GM21515 (cell line): Measurements from ENCODE around the gene SGPP2.

Experiments used
- ATAC-seq: cut with Tn5 transposase; IDR thresholded peaks from one replicate; pipeline ENCODE4 v1.9.1; 2021; ENCODE audit not compliant: unreplicated experiment

Gene SGPP2

DNA sequence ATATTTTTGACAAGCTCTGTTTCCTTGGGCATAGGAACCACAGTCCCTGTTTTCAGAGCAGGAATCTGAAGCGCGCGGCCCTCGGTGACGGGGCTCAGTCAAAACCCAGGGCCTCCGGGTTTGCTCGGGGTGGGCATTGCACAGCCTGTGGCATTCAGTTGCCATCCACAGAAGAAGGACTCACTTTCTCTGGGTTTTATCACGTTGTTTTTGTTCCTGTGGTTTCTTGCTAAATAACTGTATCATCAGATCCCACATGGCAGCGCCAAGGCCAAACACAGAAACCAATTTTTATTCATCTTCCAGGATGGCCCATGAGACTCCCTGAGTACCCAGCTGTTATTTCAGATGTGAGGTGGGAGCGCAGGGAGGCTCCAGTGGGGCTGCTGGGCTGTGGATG, 35.6 kb downstream of the SGPP2 start:
- no peak for ATAC-seq

DNA sequence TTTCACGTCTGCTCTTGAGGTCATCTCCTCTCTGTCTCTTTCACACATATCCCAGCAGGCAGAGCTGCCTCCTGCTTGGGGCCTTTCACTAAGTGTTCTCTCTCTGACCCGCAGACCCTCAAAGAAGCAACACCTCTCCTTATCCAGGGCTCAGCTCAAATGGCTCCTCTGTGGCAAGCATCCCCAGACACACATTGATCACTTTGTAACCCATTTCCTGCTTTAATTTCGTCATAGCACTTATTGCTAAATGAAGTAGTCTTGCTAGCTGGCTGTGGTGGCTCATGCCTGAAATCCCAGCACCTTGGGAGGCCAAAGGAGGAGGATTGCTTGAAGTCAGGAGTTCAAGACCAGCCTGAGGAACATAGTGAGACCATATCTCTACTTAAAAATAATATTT, 41.4 kb downstream of the SGPP2 start:
- ATAC-seq: no peak

DNA sequence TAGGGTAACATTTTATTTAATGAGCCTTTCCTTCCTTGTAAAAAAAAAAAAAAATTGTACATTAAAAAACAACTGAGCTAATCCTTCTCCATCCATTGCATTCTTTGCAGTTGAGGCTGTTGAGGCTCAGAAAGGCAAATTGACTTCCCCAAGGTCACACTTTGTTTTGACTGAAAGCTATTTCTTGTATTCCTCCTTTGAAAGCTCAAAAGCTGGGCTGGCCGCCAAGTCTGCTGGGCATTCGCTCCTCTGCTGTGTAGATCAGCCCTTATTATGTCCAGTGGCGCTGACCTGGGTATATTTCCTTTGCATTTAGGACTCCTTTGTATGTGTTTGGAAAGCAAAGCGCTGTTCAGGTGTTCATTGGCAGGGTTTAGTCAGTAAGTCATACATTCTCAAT, 44.0 kb downstream of the SGPP2 start:
- ATAC-seq: no peak

DNA sequence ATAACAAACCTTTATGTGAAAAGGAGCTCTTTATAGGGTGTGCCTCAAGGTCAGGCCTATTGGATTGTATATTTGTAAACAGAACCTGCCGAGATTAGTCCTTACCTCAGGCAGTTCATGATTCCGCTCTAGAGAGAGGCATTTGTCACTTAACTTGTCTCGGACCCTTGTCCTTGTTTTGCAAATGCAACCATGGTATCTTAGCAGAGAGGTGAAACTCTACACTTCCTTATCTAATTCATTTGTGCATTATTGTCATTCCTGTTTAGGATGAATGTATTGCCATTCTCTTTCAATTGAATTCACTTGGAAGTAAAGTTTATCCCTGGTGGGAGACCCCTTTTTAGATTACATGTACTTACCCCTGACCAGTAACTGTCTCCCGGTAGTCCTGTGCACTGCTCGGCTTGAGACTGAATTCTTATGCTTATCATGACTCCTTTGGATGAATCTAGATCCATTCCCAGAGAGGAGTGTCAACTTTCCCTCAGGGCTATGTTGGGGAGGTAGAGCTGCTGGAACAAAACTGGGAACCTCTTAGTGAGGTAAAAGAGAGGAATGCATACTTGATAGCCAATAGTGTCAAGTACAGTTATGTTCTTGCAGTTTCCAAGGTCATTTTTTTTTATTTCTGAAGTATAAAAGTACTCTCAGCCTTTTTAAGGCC, 46.6 kb downstream of the SGPP2 start:
- ATAC-seq: no peak

DNA sequence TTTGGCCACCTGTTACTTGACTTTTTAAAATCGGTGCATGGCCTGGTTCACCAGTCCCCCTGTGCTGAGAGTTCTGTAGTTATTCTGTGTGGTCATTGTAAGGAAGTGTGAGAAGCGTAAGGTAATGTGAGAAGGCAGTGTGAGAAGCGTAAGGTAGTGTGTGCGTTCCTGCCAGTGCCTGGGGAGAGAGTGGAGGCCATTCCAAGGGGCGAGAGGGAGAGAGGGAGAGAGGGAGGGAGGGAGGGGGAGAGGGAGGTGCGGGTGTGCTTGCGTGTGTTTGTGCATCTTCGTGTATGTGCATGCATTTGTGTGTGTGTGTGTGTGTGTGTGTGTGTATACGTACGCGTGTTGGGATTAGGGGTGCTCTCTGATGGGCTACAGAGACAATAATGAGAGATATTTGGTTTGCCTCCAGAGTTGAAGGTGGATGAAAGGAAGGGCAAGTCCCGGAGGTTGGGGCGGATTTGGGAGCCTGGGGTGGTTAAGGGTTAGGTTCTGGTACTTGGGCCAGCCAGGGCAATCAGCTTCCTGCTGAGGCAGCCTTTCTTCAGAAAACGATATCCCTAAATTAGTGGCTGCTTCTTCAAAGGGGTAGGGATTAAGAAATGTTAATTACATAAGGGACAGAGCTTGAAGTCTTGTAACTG, 53.7 kb downstream of the SGPP2 start:
- ATAC-seq: no peak

DNA sequence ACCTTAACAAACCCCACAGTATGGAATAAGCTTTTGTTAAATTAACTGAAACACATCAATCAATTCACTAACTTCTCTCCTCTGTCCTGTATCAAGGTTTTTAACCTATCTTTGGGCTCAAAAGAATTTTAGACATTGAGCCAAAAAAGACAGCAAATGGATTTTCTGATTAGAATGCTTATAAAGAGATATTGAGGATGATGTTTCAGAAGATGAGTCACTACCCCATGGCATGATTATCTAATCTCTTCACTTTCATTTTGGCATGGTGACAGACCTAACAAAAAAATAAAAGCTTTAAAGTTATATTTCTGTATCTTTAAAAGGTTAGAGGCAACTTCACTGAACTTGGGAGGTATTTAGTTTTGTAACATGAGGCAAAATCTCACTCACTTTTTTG, 55.5 kb downstream of the SGPP2 start:
- ATAC-seq: no peak

DNA sequence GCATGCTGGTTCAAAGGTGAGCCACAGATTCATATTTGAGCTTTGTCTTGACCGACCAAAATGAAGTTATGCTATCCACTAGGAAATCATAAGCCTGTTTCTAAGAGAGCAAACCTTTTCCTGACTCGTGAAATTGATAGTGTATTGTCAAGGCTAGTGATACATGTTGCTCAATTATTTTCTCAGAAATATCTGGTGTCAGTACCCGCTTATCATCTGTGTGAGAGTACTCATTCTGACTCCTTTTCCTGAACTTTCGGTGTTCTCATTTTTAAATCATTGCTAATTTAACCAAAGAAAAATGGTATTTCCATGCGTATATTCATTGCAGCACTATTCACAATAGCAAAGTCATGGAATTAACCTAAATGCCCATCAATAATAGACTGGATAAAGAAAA, 56.2 kb downstream of the SGPP2 start:
- ATAC-seq: no peak

DNA sequence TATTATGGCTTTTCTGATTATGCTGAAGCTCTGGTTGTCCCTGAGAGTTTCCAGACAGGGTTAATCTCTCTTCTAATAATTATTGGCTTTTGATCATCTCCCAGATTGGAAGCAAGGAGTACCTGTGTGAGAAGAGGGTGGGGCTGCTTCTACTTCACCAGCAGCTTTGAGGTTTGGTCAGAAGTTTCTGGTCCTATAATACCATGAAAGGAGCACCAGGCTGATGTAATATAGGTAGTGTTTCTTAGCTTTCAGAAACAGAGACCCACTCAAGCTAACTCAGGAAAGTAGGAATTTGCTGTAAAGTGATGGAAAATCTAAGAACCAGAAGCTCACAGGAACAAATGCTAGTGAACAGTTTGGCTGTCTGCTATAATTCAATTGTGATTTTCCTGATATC, 57.6 kb downstream of the SGPP2 start:
- no peak for ATAC-seq

DNA sequence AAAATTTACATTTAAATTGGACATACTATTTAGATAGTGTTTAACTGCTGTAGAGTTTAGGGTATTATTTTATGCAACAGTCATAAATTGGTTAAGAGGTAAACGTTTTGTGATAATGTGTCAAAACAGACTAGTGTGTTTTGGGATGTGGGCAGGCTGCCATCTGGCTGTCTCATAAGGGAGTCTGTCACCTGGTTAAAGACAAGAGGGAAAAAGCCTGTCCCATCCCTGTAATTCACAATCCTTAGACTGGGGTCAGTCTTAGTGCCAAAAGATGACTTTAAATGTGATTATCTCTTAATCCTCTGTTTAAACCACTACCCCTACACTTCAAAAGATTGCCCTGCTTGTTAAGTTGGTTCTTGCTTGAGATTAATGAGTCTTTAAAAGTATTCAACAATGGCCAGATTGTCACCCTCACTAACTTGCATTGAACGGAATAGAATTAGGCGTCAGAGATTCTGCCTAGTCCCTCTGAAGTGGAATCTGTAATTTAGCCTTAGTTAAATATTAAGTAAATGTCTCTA, 59.2 kb downstream of the SGPP2 start:
- no peak for ATAC-seq

DNA sequence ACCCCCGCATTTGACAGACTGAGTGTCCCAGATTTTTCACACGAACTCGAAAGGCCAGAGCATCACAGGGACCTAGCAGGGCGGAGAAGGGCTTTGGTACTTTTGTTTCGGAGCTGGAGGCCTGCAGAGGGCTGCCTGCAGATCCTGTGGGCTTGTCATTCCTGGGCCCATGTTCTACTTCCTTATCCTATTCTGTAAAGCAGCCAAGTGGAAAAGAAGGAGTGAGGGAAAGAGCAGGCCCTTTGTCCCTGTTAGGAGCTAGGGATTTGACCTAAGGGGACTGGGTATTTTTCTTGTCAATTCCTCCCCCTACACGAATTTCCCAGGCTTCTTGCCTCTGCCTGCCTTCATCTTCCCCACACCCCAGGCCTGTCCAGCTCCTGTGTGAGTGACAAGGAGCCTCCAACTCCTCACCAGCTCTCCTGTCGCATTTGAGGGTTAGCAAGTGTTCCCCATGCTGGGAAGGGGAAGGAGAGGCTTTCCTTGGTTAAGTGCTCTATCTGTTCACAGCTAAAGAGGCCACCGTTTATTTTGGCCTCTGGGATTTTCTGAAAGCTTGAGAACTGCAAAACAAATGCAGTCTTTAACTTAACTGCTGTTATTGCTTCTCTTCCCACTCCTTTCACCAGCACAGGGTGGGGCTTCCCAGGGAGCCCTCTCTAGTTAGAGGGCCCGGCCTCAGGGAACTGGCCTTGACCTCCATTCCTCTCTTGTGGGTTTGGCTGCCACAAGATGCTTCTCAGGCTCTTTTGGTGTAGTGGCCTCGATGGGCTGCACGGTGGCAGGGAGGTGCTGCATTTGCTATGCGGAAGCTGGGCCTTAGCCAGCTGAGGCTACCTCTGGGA, 61.2 kb downstream of the SGPP2 start:
- ATAC-seq: no peak

DNA sequence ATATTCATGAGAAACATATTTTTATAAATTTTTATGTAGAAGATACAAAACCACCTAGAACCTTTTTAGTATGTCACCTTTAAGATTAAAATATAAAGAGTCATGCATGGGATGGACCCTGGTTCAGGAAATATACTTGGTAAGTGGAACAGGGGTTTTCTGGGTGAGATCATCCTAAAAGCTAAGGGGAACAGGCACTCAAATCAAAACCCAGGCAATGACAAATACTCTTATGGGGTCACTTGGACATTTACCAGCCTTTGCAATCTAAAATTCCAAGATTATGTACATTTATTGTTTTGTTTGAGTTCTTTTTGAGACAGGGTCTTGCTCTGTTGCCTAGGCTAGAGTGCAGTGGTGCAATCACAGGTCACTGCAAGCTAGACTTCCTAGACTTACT, 65.8 kb downstream of the SGPP2 start:
- ATAC-seq: no peak

DNA sequence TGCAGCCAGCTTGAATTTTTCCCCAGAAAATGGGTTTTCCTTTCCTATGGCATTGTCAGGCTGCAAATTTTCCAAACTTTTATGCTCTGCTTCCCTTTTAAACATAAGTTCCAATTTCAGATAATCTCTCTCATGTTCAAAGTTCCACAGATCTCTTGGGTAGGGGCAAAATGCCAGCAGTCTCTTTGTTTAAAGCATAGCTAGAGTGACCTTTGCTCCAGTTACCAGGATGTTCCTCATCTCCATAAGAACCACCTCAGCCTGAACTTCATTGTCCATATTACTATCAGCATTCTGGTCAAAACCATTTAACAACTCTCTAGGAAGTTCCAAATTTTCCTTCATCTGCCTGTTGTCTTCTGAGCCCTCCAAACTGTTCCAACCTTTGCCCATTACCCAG, 68.3 kb downstream of the SGPP2 start:
- ATAC-seq: no peak

DNA sequence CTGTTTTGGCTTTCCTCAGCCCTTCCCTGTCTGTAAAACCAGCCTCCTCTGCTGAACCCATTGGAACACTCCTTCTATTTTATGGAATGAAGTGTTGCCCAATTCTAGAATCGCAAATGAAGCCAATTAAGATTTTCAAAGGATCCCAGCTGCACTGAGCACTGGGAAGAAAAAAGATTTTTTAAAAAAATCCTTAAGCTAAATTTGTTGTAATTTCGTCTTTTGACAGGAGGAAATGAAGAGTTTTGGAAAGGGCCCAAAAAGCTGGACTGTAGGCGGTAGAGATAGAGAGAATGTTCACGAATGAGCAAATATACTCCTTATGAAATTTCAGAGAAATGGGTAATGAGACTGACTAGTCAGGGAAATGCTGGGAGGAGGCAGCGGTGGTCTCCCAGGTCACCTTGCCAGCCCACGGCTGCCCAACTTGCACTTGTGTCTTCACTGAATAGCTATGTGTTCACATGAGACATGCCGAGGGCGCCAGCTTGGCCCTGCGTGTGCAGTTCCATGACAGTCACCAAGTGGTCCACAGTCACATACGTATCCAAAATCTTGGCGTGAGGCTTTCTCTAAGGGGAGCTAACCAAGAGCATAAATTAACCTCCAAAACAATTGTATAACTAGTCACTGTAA, 69.9 kb downstream of the SGPP2 start:
- ATAC-seq: no peak

DNA sequence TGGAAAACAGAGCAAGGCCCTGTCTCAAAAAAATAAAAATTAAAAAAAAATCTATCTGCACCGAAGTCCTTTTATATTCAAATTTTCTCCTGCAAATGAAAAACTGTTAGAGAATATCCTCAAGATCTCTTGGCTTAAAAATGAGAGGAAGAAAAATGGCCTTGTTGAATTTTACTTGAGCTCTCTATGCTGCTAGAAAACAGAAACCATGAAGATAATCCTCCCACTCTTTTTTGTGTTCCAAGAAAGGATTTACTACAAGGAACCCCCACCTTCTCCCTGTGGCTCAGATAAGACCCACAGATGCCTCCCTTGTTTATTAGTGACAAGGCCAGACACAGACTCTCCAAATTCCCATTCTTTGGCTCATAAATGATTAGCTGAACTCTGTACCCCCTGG, 71.0 kb downstream of the SGPP2 start:
- no peak for ATAC-seq

DNA sequence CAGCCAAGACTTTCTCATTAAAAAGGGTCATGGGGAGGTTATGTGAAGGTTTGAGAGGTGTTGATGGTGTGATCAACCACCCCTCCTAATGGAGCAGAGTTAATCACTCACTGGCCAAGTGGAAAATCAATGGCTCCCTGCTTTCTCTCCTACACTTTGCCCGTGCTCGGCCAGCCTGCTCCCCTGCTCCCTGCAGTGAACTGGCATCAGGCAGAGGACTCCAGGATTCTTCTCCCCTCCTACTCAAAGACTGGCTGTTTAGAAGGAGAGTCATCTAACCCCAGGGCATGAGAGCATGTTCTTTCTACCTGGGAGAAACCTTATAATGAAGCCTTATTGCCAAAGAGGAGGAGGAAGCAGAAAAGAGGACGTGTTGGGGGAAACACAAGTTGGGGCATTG, 74.9 kb downstream of the SGPP2 start:
- no peak for ATAC-seq

DNA sequence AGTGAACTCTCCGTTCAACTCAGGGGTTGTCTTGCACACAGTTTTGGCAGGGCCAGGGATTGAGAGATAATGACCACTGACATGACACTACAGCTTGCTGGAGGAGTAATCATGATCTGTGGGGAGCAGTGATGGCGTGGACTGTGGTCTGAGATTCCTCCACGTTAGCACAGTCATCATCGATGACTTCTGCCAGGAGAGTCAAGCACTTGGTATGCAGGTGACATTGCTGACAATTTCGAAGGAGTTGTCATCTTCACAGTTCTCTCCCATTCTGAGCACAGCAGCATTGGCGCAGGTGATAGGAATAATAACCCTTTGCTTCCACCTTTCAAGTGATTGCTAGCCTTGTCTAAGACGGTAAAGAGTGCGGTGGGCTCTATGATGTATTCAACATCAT, 79.8 kb downstream of the SGPP2 start:
- ATAC-seq: no peak

DNA sequence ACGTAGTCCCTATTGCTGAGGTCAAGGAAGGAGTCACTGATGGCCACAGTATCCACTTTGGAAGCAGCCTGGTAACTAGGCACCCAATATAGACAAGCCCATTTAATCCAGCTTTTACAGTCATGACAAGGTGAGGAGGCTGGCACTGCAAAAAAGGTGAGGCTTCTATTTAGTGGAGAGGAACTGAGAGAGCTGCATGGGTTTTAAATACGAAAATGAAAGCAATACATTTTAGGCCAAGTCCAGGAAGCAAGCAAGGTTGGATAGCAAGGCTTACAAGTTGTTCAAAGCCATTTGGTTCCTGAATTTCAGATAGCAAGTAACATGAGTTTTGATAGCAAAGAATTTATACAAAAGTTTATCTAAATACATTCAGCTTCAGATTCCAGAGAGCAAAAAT, 80.4 kb downstream of the SGPP2 start:
- peak; percentile 99 for ATAC-seq

DNA sequence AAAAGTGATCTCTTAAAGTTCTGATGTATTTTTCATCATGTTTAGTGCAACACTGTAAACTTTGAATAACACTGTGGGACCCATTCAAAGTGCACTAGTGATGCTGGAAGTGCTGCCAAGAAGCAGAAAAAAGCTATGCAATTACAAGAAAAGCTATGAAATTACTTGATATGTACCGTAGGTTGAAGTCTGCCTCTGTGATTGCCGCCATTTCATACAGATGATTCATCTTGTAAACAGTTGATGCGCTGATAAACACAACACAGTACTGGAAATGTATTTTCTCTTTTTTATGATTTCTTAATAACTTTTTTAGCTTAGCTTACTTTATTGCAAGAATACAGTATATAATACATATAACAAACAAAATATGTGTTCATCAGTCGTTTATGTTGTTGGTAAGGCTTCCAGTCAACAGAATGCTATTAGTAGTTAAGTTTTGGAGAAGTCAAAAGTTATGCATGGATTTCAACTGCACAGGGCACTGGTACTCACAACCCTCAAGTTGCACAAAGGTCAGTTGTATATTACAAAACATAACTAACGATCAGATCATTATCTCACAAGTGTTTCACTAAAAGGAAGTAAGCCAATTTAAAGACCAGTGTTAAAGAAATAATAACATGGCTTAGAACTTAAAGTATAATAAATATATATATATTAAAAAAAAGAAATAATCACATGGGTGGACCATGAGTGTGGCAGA, 82.0 kb downstream of the SGPP2 start:
- no peak for ATAC-seq

DNA sequence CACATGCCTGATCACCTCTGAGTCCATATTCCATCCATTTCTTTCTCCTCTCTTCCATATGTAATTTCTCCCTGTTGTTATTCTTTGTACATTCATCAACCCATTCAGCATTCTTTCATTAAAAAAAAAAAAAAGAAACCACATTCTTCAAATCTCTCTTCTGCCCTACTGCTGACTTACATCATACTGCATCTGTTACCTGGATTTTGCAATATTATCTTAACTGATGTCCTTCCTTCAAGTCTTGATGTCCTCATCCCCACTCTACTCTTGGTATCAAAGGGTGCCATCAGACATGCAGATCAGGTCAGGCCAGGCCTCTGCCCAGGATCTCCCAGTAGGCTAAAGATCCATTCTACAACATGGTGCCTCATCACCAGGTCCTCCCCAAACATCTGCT, 90.6 kb downstream of the SGPP2 start:
- no peak for ATAC-seq

DNA sequence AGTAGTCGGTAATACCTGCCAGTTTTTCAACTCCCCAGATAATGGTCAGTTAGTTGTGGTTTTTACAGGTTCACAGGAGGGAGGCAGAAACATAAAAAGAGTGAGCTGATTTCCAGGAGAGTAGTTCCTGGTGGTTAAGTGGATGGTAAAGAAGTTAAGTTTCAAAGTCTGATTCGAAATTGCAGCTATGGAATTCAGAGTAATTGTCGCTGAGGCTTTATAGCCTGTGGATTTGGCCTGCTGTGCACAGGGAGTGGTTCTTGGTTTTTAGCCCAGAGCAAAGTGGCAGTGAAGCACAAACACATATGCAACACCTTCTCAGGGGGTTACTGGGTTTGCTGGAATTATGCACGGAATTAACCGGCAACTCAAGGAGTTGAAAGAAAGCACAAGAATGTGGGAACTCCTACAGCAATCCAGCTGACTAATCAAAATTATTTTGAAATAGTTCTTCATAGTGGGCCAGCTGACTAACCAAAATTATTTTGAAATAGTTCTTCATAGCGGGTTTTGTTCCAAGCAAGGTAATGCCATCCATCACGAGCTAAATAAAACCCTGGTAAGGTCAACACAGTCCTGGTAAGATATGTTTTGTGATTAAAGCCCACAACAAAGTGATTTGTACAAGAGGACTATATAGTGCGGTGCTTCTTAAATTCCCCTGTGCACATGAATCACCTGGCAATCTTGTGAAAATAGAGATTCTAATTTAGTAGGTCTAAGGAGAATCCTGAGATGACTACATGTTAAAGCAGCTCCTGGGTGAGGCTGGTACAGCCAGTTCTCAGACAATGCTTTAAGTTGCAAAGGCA, 94.4 kb downstream of the SGPP2 start:
- no peak for ATAC-seq
